Measurements from ENCODE around the gene CST6. TPM values are rescaled to one million over a fixed set of nuclear protein-coding genes. Genes with fewer than 3 reads are reported as not detected.

CST6 gene
- 10 to 100 TPM; 36.1 to 66.5 TPM for polyA plus RNA-seq

- Histone ChIP-seq H3K9me3 (ENCODE audit: control insufficient read depth in 2 of 2, insufficient read depth in 1 of 2, low read depth in 1 of 2, low read length in 1 of 2) (no peaks in the 10 kb centered on the region), H3K27ac (ENCODE audit: low read depth in 2 of 2, low read length in 1 of 2) (peak within 1 kb of the TSS; percentile 85 to 90), H3K36me3 (ENCODE audit: control insufficient read depth in 2 of 2, insufficient read depth in 2 of 2, low read length in 1 of 2) (no peaks in the 10 kb centered on the region), H3K27me3 (ENCODE audit: control insufficient read depth in 1 of 2, insufficient read depth in 2 of 2, low read length in 2 of 2) (no peaks in the 10 kb centered on the region), H3K4me3 (ENCODE audit: low read depth in 1 of 2, low read length in 2 of 2) (peak within 1 kb of the TSS; percentile 42 to 46), H3K4me1 (ENCODE audit: control insufficient read depth in 2 of 2, insufficient read depth in 2 of 2, low read length in 1 of 2) (peaks cover 2 to 3% of the 10 kb centered on the region in 2 donors)
- 5 to 6% methylated on average over 55 to 61 of the region's 61 CpGs for WGBS, 2 donors
Measured at GRCh38 chr11:66011785-66012303, at the start of gene CST6. CST6 (plus strand) TSS chr11:66012008; CDS start chr11:66012045, 37 bp downstream.

- peaks cover 19 to 29% of the 10 kb centered on the region in 2 donors for H3K36me3 ChIP-seq (ENCODE audit: control insufficient read depth in 2 of 2, insufficient read depth in 2 of 2, low read length in 1 of 2)
- no peaks in the 10 kb centered on the region for H3K27me3 ChIP-seq (ENCODE audit: control insufficient read depth in 1 of 2, insufficient read depth in 2 of 2, low read length in 2 of 2)
- 6 to 8% methylated on average over 13 of the region's 13 CpGs for WGBS, 2 donors
- no peaks in the 10 kb centered on the region for H3K9me3 ChIP-seq (ENCODE audit: control insufficient read depth in 2 of 2, insufficient read depth in 1 of 2, low read depth in 1 of 2, low read length in 1 of 2)
- peak overlapping the region; percentile 88 to 97 for H3K27ac ChIP-seq (ENCODE audit: low read depth in 2 of 2, low read length in 1 of 2)
- H3K4me3 ChIP-seq (ENCODE audit: low read depth in 1 of 2, low read length in 2 of 2), result peak overlapping the region; percentile 95 to 99
- H3K4me1 ChIP-seq (ENCODE audit: control insufficient read depth in 2 of 2, insufficient read depth in 2 of 2, low read length in 1 of 2), result peaks cover 0 to 6% of the 10 kb centered on the region in 2 donors
Measured at GRCh38 chr11:65962141-65962564, 49.7 kb upstream of the CST6 start.

- Histone ChIP-seq H3K27ac (ENCODE audit: low read depth in 2 of 2, low read length in 1 of 2) (no peak overlapping the region), H3K36me3 (ENCODE audit: control insufficient read depth in 2 of 2, insufficient read depth in 2 of 2, low read length in 1 of 2) (peaks cover 25 to 46% of the 10 kb centered on the region in 2 donors), H3K27me3 (ENCODE audit: control insufficient read depth in 1 of 2, insufficient read depth in 2 of 2, low read length in 2 of 2) (no peaks in the 10 kb centered on the region), H3K9me3 (ENCODE audit: control insufficient read depth in 2 of 2, insufficient read depth in 1 of 2, low read depth in 1 of 2, low read length in 1 of 2) (no peaks in the 10 kb centered on the region), H3K4me1 (ENCODE audit: control insufficient read depth in 2 of 2, insufficient read depth in 2 of 2, low read length in 1 of 2) (peaks cover 0 to 8% of the 10 kb centered on the region in 2 donors), H3K4me3 (ENCODE audit: low read depth in 1 of 2, low read length in 2 of 2) (no peak overlapping the region)
- 86 to 91% methylated on average over 10 of the region's 10 CpGs for WGBS, 2 donors
Measured at GRCh38 chr11:65964906-65965305, 46.9 kb upstream of the CST6 start.

- Histone ChIP-seq H3K36me3 (ENCODE audit: control insufficient read depth in 2 of 2, insufficient read depth in 2 of 2, low read length in 1 of 2) (peaks cover 25 to 49% of the 10 kb centered on the region in 2 donors), H3K27me3 (ENCODE audit: control insufficient read depth in 1 of 2, insufficient read depth in 2 of 2, low read length in 2 of 2) (no peaks in the 10 kb centered on the region), H3K4me3 (ENCODE audit: low read depth in 1 of 2, low read length in 2 of 2) (no peak overlapping the region), H3K9me3 (ENCODE audit: control insufficient read depth in 2 of 2, insufficient read depth in 1 of 2, low read depth in 1 of 2, low read length in 1 of 2) (no peaks in the 10 kb centered on the region), H3K27ac (ENCODE audit: low read depth in 2 of 2, low read length in 1 of 2) (no peak overlapping the region), H3K4me1 (ENCODE audit: control insufficient read depth in 2 of 2, insufficient read depth in 2 of 2, low read length in 1 of 2) (peaks cover 0 to 8% of the 10 kb centered on the region in 2 donors)
- WGBS, 2 donors, result 94% methylated on average over 36 of the region's 36 CpGs
Measured at GRCh38 chr11:65965986-65966762, 45.6 kb upstream of the CST6 start.

- peaks cover 0 to 8% of the 10 kb centered on the region in 2 donors for H3K4me1 ChIP-seq (ENCODE audit: control insufficient read depth in 2 of 2, insufficient read depth in 2 of 2, low read length in 1 of 2)
- 91 to 93% methylated on average over 28 to 30 of the region's 30 CpGs for WGBS, 2 donors
Measured at GRCh38 chr11:65967329-65967934, 44.4 kb upstream of the CST6 start.

GRCh38 chr11:65968600-65969482, 43.0 kb upstream of the CST6 start:
- peaks cover 25 to 49% of the 10 kb centered on the region in 2 donors for H3K36me3 ChIP-seq (ENCODE audit: control insufficient read depth in 2 of 2, insufficient read depth in 2 of 2, low read length in 1 of 2)
- WGBS, 2 donors, result 81 to 86% methylated on average over 12 to 15 of the region's 15 CpGs
- peak overlapping the region in 1 of 2 donors; percentile 47 for H3K27ac ChIP-seq (ENCODE audit: low read depth in 2 of 2, low read length in 1 of 2)

More at GRCh38 chr11:65967329-65967934, 44.4 kb upstream of the CST6 start:
- Histone ChIP-seq H3K27me3 (ENCODE audit: control insufficient read depth in 1 of 2, insufficient read depth in 2 of 2, low read length in 2 of 2) (no peaks in the 10 kb centered on the region), H3K36me3 (ENCODE audit: control insufficient read depth in 2 of 2, insufficient read depth in 2 of 2, low read length in 1 of 2) (peaks cover 25 to 49% of the 10 kb centered on the region in 2 donors), H3K9me3 (ENCODE audit: control insufficient read depth in 2 of 2, insufficient read depth in 1 of 2, low read depth in 1 of 2, low read length in 1 of 2) (no peaks in the 10 kb centered on the region), H3K27ac (ENCODE audit: low read depth in 2 of 2, low read length in 1 of 2) (no peak overlapping the region), H3K4me3 (ENCODE audit: low read depth in 1 of 2, low read length in 2 of 2) (no peak overlapping the region)

GRCh38 chr11:65972116-65972515, 39.7 kb upstream of the CST6 start:
- Histone ChIP-seq H3K4me1 (ENCODE audit: control insufficient read depth in 2 of 2, insufficient read depth in 2 of 2, low read length in 1 of 2) (peaks cover 0 to 3% of the 10 kb centered on the region in 2 donors), H3K36me3 (ENCODE audit: control insufficient read depth in 2 of 2, insufficient read depth in 2 of 2, low read length in 1 of 2) (peaks cover 6 to 34% of the 10 kb centered on the region in 2 donors), H3K4me3 (ENCODE audit: low read depth in 1 of 2, low read length in 2 of 2) (no peak overlapping the region), H3K9me3 (ENCODE audit: control insufficient read depth in 2 of 2, insufficient read depth in 1 of 2, low read depth in 1 of 2, low read length in 1 of 2) (no peaks in the 10 kb centered on the region), H3K27me3 (ENCODE audit: control insufficient read depth in 1 of 2, insufficient read depth in 2 of 2, low read length in 2 of 2) (no peaks in the 10 kb centered on the region), H3K27ac (ENCODE audit: low read depth in 2 of 2, low read length in 1 of 2) (no peak overlapping the region)
- 96 to 98% methylated on average over 8 of the region's 8 CpGs for WGBS, 2 donors

More at GRCh38 chr11:65968600-65969482, 43.0 kb upstream of the CST6 start:
- H3K27me3 ChIP-seq (ENCODE audit: control insufficient read depth in 1 of 2, insufficient read depth in 2 of 2, low read length in 2 of 2), result no peaks in the 10 kb centered on the region
- H3K9me3 ChIP-seq (ENCODE audit: control insufficient read depth in 2 of 2, insufficient read depth in 1 of 2, low read depth in 1 of 2, low read length in 1 of 2), result no peaks in the 10 kb centered on the region
- H3K4me1 ChIP-seq (ENCODE audit: control insufficient read depth in 2 of 2, insufficient read depth in 2 of 2, low read length in 1 of 2), result peaks cover 0 to 3% of the 10 kb centered on the region in 2 donors
- H3K4me3 ChIP-seq (ENCODE audit: low read depth in 1 of 2, low read length in 2 of 2), result no peak overlapping the region

GRCh38 chr11:65973439-65974110, 38.2 kb upstream of the CST6 start:
- Histone ChIP-seq H3K27me3 (ENCODE audit: control insufficient read depth in 1 of 2, insufficient read depth in 2 of 2, low read length in 2 of 2) (no peaks in the 10 kb centered on the region), H3K4me3 (ENCODE audit: low read depth in 1 of 2, low read length in 2 of 2) (no peak overlapping the region), H3K9me3 (ENCODE audit: control insufficient read depth in 2 of 2, insufficient read depth in 1 of 2, low read depth in 1 of 2, low read length in 1 of 2) (no peaks in the 10 kb centered on the region), H3K27ac (ENCODE audit: low read depth in 2 of 2, low read length in 1 of 2) (peak overlapping the region in 1 of 2 donors; percentile 47), H3K36me3 (ENCODE audit: control insufficient read depth in 2 of 2, insufficient read depth in 2 of 2, low read length in 1 of 2) (peaks cover 0 to 38% of the 10 kb centered on the region in 2 donors), H3K4me1 (ENCODE audit: control insufficient read depth in 2 of 2, insufficient read depth in 2 of 2, low read length in 1 of 2) (peaks cover 0 to 3% of the 10 kb centered on the region in 2 donors)
- WGBS, 2 donors, result 83 to 88% methylated on average over 13 of the region's 13 CpGs
